H9 (cell line): ENCODE measurements around the gene APOM. TPM values are rescaled to one million over a fixed set of nuclear protein-coding genes. Genes with fewer than 3 reads are reported as not detected.

Experiments
- DNase-seq: peaks from one replicate; pipeline ENCODE4 v3.0.0-alpha.2; 2017
- H2AFZ ChIP-seq: one replicate; pipeline ENCODE4 v1.6.1; 2013; ENCODE audit warnings: mild to moderate bottlenecking, low read length, control low read depth, moderate library complexity
- H2AK5ac ChIP-seq: 2 replicates; pipeline ENCODE4 v1.6.1; 2013; ENCODE audit warnings: low read length, control low read depth, mixed read lengths; ENCODE audit not compliant: insufficient read length
- H2BK120ac ChIP-seq: one replicate; pipeline ENCODE4 v1.6.1; 2013; ENCODE audit warnings: low read depth, mild to moderate bottlenecking, low read length, control low read depth, inconsistent platforms; ENCODE audit not compliant: poor library complexity, severe bottlenecking
- H2BK12ac ChIP-seq: 2 replicates; pipeline ENCODE4 v1.6.1; 2013; ENCODE audit warnings: low read length, control low read depth, mixed read lengths, low read depth; ENCODE audit not compliant: insufficient read length
- H2BK15ac ChIP-seq: 2 replicates; pipeline ENCODE4 v1.6.1; 2013; ENCODE audit warnings: low read depth, low read length, control low read depth
- H2BK20ac ChIP-seq: one replicate; pipeline ENCODE4 v1.6.1; 2013; ENCODE audit warnings: low read depth, mild to moderate bottlenecking, low read length, control low read depth, inconsistent platforms; ENCODE audit not compliant: poor library complexity, severe bottlenecking
- H2BK5ac ChIP-seq: 2 replicates; pipeline ENCODE4 v1.6.1; 2013; ENCODE audit warnings: low read length, control low read depth, mixed read lengths; ENCODE audit not compliant: insufficient read length
- H3K14ac ChIP-seq: 2 replicates; pipeline ENCODE4 v1.6.1; 2013; ENCODE audit warnings: low read length, control low read depth; ENCODE audit not compliant: insufficient read depth
- H3K18ac ChIP-seq: 2 replicates; pipeline ENCODE4 v1.6.1; 2013; ENCODE audit warnings: low read depth, mild to moderate bottlenecking, mixed read lengths, low read length, control low read depth; ENCODE audit not compliant: insufficient read length
- H3K23ac ChIP-seq: 2 replicates; pipeline ENCODE4 v1.6.1; 2013; ENCODE audit warnings: low read length, control low read depth, mixed read lengths, low read depth; ENCODE audit not compliant: insufficient read length
- H3K23me2 ChIP-seq: 2 replicates; pipeline ENCODE4 v1.6.1; 2013; ENCODE audit warnings: low read depth, mild to moderate bottlenecking, mixed read lengths, low read length, control low read depth; ENCODE audit not compliant: insufficient read length, poor library complexity, severe bottlenecking
- H3K27ac ChIP-seq: 2 replicates; pipeline ENCODE4 v1.5.1; 2013; ENCODE audit warnings: low read length, control low read depth, mixed read lengths, low read depth; ENCODE audit not compliant: insufficient read length
- H3K27me3 ChIP-seq: 2 replicates; pipeline ENCODE4 v1.6.1; 2013; ENCODE audit warnings: low read length, control low read depth, inconsistent platforms; ENCODE audit not compliant: insufficient read depth
- H3K4ac ChIP-seq: 2 replicates; pipeline ENCODE4 v1.6.1; 2013; ENCODE audit warnings: low read depth, mild to moderate bottlenecking, control low read depth, inconsistent platforms, low read length, moderate library complexity
- H3K4me1 ChIP-seq: 2 replicates; pipeline ENCODE4 v1.6.1; 2013; ENCODE audit warnings: low read length, control low read depth, inconsistent platforms; ENCODE audit not compliant: insufficient read depth
- H3K4me2 ChIP-seq: 2 replicates; pipeline ENCODE4 v1.6.1; 2013; ENCODE audit warnings: low read length, control low read depth, mixed read lengths; ENCODE audit not compliant: insufficient read length, insufficient read depth
- H3K56ac ChIP-seq: 2 replicates; pipeline ENCODE4 v1.6.1; 2013; ENCODE audit warnings: low read depth, mild to moderate bottlenecking, mixed read lengths, low read length, control low read depth; ENCODE audit not compliant: insufficient read length
- H3K79me1 ChIP-seq: 2 replicates; pipeline ENCODE4 v1.6.1; 2013; ENCODE audit warnings: low read depth, mild to moderate bottlenecking, moderate library complexity, low read length, control low read depth, inconsistent platforms; ENCODE audit not compliant: insufficient read depth, poor library complexity, severe bottlenecking
- H3K79me2 ChIP-seq: 2 replicates; pipeline ENCODE4 v1.6.1; 2013; ENCODE audit warnings: low read length, control low read depth, inconsistent platforms; ENCODE audit not compliant: insufficient read depth
- H3K9ac ChIP-seq: 2 replicates; pipeline ENCODE4 v1.6.1; 2013; ENCODE audit warnings: low read length, control low read depth, mixed read lengths; ENCODE audit not compliant: insufficient read length; ENCODE audit errors: extremely low read depth
- H3K9me3 ChIP-seq: one replicate; pipeline ENCODE4 v1.6.1; 2013; ENCODE audit warnings: low read depth, low read length, inconsistent platforms; ENCODE audit not compliant: control insufficient read depth
- H3T11ph ChIP-seq: one replicate; pipeline ENCODE4 v1.6.1; 2013; ENCODE audit warnings: mild to moderate bottlenecking, low read length, control low read depth, inconsistent platforms
- H4K20me1 ChIP-seq: one replicate; pipeline ENCODE4 v1.6.1; 2013; ENCODE audit not compliant: control insufficient read depth, insufficient read length, insufficient read depth
- H4K5ac ChIP-seq: 2 replicates; pipeline ENCODE4 v1.6.1; 2013; ENCODE audit warnings: low read depth, mild to moderate bottlenecking, mixed read lengths, low read length, control low read depth; ENCODE audit not compliant: insufficient read length
- H4K8ac ChIP-seq: replicated peaks from 2 replicates; pipeline ENCODE4 v1.6.1; 2013; ENCODE audit warnings: low read length, control low read depth, mixed read lengths, low read depth; ENCODE audit not compliant: insufficient read length
- H4K91ac ChIP-seq: 2 replicates; pipeline ENCODE4 v1.6.1; 2013; ENCODE audit warnings: low read depth, mild to moderate bottlenecking, moderate library complexity, mixed read lengths, low read length, control low read depth; ENCODE audit not compliant: insufficient read length
- H3K27ac Mint-ChIP-seq, 3 experiments: 2 replicates in 2 of 3; 3 replicates in 1 of 3; pipeline ENCODE4 v1.8.0; 2020 to 2021; ENCODE audit warnings: mixed read lengths in 3 of 3, mild to moderate bottlenecking in 1 of 3, moderate library complexity in 1 of 3
- H3K27me3 Mint-ChIP-seq: 2 replicates; pipeline ENCODE4 v1.8.0; 2021; ENCODE audit warnings: low read depth, mild to moderate bottlenecking, moderate library complexity, mixed read lengths
- H3K36me3 Mint-ChIP-seq, 3 experiments: 2 replicates in 2 of 3; 3 replicates in 1 of 3; pipeline ENCODE4 v1.8.0; 2020 to 2021; ENCODE audit warnings: low read depth in 3 of 3, mixed read lengths in 3 of 3; ENCODE audit not compliant: insufficient read depth in 1 of 3
- H3K4me1 Mint-ChIP-seq, 2 experiments: 2 replicates each; pipeline ENCODE4 v1.8.0; 2020; ENCODE audit warnings: mixed read lengths in 2 of 2
- H3K4me3 Mint-ChIP-seq, 2 experiments: 2 replicates in 1 of 2; 3 replicates in 1 of 2; pipeline ENCODE4 v1.8.0; 2020 to 2021; ENCODE audit warnings: mild to moderate bottlenecking in 2 of 2, mixed read lengths in 2 of 2, moderate library complexity in 1 of 2
- H3K9me3 Mint-ChIP-seq, 2 experiments: 2 replicates in 1 of 2; 3 replicates in 1 of 2; pipeline ENCODE4 v1.8.0; 2020; ENCODE audit warnings: mild to moderate bottlenecking in 2 of 2, mixed read lengths in 2 of 2, moderate library complexity in 1 of 2
- CTCF ChIP-seq: fragments of 200-600 bp; sonication (generic); conservative IDR thresholded peaks from 3 replicates; pipeline ENCODE4 v1.8.0; 2021; ENCODE audit warnings: antibody characterized with exemption, mild to moderate bottlenecking
- WGBS: extraction: QIAGEN DNeasy Blood & Tissue Kit; methylation state at CpG from one replicate; pipeline ENCODE4 v1.1.7; 2013; ENCODE audit warnings: missing lambda C conversion rate, low lambda C conversion rate, mixed read lengths; ENCODE audit not compliant: insufficient read length; ENCODE audit errors: extremely low coverage; 5-methylcytosine and 5-hydroxymethylcytosine counted together
- total RNA-seq: library from RNA; stranded (reverse); gene quantifications from 2 replicates; pipeline ENCODE4 v1.2.1, GENCODE V29; 2021

APOM gene
- total RNA-seq, 1 experiment from 2014 or later: 3.6 TPM

GRCh38 chr6:31663961-31664789, 8.5 kb downstream of the APOM start:
- H3K4me2 ChIP-seq: peak overlapping the region; percentile 96
- no peak overlapping the region for H4K8ac ChIP-seq
- no peak overlapping the region for H3K56ac ChIP-seq
- peak overlapping the region; percentile 87 for H3K27ac ChIP-seq
- H4K5ac ChIP-seq: no peak overlapping the region
- H3K9me3 ChIP-seq: no peaks in the 10 kb centered on the region
- H2BK20ac ChIP-seq: no peak overlapping the region
- H3K27me3 ChIP-seq: no peaks in the 10 kb centered on the region
- H2BK12ac ChIP-seq: no peak overlapping the region
- Mint-ChIP-seq H3K27ac (peak overlapping the region; percentile 99), H3K27me3 (no peaks in the 10 kb centered on the region; the same call in 1 of the 2 replicates), H3K36me3 (peaks cover 44 to 65% (median 56%) of the 10 kb centered on the region in 3 experiments), H3K4me1 (peaks cover 34 to 45% of the 10 kb centered on the region in 2 experiments), H3K4me3 (peak overlapping the region; percentile 99), H3K9me3 (no peaks in the 10 kb centered on the region)
- peaks cover 16% of the 10 kb centered on the region for H3K79me1 ChIP-seq
- DNase-seq: no peak
- no CpG with 5 or more reads among the region's 17 CpGs for WGBS
- peaks cover 8% of the 10 kb centered on the region; the same call in 1 of the 2 replicates for H3K79me2 ChIP-seq
- H4K91ac ChIP-seq: no peak overlapping the region
- H3T11ph ChIP-seq: no peak overlapping the region
- H3K18ac ChIP-seq: peak overlapping the region; percentile 36
- H2BK15ac ChIP-seq: no peak overlapping the region
- H2AK5ac ChIP-seq: no peak overlapping the region
- no peak overlapping the region for H3K23ac ChIP-seq
- no peaks in the 10 kb centered on the region for H3K4me1 ChIP-seq
- peak overlapping the region; percentile 4 for H3K14ac ChIP-seq
- H3K9ac ChIP-seq: peak overlapping the region; percentile 89
- H4K20me1 ChIP-seq: no peaks in the 10 kb centered on the region
- no peak overlapping the region for H3K4ac ChIP-seq
- TF ChIP-seq CTCF: no peak
- H3K23me2 ChIP-seq: peaks cover 26% of the 10 kb centered on the region
- no peak overlapping the region for H2BK5ac ChIP-seq
- no peak overlapping the region for H2AFZ ChIP-seq
- H2BK120ac ChIP-seq: no peak overlapping the region
